HepG2 (cell line): Measurements from ENCODE around the gene NYAP2. TPM values are rescaled to one million over a fixed set of nuclear protein-coding genes. Genes with fewer than 3 reads are reported as not detected.

ENCODE experiments used
- ATAC-seq: fragments of 200-7000 bp; cut with Tn5 transposase; 3 replicates; pipeline ENCODE4 v1.9.1; 2020; ENCODE audit warnings: mild to moderate bottlenecking, moderate library complexity
- BruUV-seq: library from RNA; stranded (reverse); fragments of 400-500 nt; replicated peaks from 2 replicates; lab custom pipeline; 2021; lab: Mats Ljungman, UMichigan
- CTCF ChIA-PET: fragments of 300-600 bp; formaldehyde crosslinking; extraction: SDS; loops from one replicate; lab custom pipeline; 2021; ENCODE audit warnings: low total read pairs, inconsistent platforms, low intra/inter-chr PET ratio; lab: Yijun Ruan, JAX
- POLR2A ChIA-PET: fragments of 350-600 bp; sonication (Branson Sonifier 250); formaldehyde crosslinking; loops from one replicate; lab custom pipeline; 2020; ENCODE audit warnings: antibody characterized with exemption, inconsistent platforms; lab: Yijun Ruan, JAX
- DNase-seq: peaks from one replicate; pipeline ENCODE4 v3.0.0-alpha.2; 2015; ENCODE audit warnings: low spot score
- FAIRE-seq: peaks from 3 replicates; lab custom pipeline; 2011; peaks lifted over from hg19 to GRCh38; lab: Jason Lieb, UNC
- H2AFZ ChIP-seq: one replicate; pipeline ENCODE4 v1.6.1; 2011; ENCODE audit warnings: low read length, inconsistent platforms
- H3K27ac ChIP-seq: fragments of 300-600 bp; 3 replicates; pipeline ENCODE4 v1.8.0; 2011; ENCODE audit warnings: mixed run types, mild to moderate bottlenecking, mixed read lengths, low read length, inconsistent platforms; ENCODE audit not compliant: insufficient read depth; ENCODE audit errors: extremely low read length
- H3K27me3 ChIP-seq, 2 experiments: fragments of 200-600 bp in 1 of 2; 2 replicates in 1 of 2; 3 replicates in 1 of 2; pipeline versions ENCODE4 v1.6.0 to v1.8.0; 2011; ENCODE audit warnings: low read length in 2 of 2, mild to moderate bottlenecking in 2 of 2, moderate library complexity in 2 of 2, inconsistent platforms in 1 of 2; ENCODE audit not compliant: insufficient read depth in 2 of 2, control insufficient read depth in 1 of 2
- H3K36me3 ChIP-seq, 2 experiments: fragments of 200-600 bp in 1 of 2; replicated peaks in 1 of 2; 2 replicates in 1 of 2; 3 replicates in 1 of 2; pipeline versions ENCODE4 v1.5.1 to v1.8.0; 2011; ENCODE audit warnings: low read length in 2 of 2, inconsistent platforms in 1 of 2; ENCODE audit not compliant: insufficient read depth in 2 of 2, control insufficient read depth in 1 of 2
- H3K4me1 ChIP-seq: 2 replicates; pipeline ENCODE4 v1.5.1; 2012; ENCODE audit warnings: low read length, inconsistent platforms; ENCODE audit not compliant: insufficient read depth
- H3K4me2 ChIP-seq: 2 replicates; pipeline ENCODE4 v1.6.0; 2011; ENCODE audit warnings: low read depth, low read length, inconsistent platforms
- H3K4me3 ChIP-seq, 3 experiments: fragments of 200-600 bp in 1 of 3; sonication (generic), shearing (Covaris generic) in 1 of 3; replicated peaks in 1 of 3; 2 replicates each; pipeline ENCODE4 v1.5.1; 2011 to 2016; ENCODE audit warnings: low read length in 3 of 3, inconsistent platforms in 2 of 3, low read depth in 2 of 3, mild to moderate bottlenecking in 2 of 3, control low read depth in 1 of 3, mixed read lengths in 1 of 3; ENCODE audit not compliant: insufficient read depth in 1 of 3
- H3K79me2 ChIP-seq: one replicate; pipeline ENCODE4 v1.6.1; 2011; ENCODE audit warnings: low read length, inconsistent platforms; ENCODE audit not compliant: insufficient read depth
- H3K9ac ChIP-seq: 2 replicates; pipeline ENCODE4 v1.6.0; 2011; ENCODE audit warnings: mild to moderate bottlenecking, low read depth, low read length, inconsistent platforms; ENCODE audit not compliant: insufficient read depth
- H3K9me3 ChIP-seq: 2 replicates; pipeline ENCODE4 v1.5.1; 2012; ENCODE audit warnings: mild to moderate bottlenecking, low read length
- H4K20me1 ChIP-seq: 2 replicates; pipeline ENCODE4 v1.6.0; 2011; ENCODE audit warnings: inconsistent platforms, mild to moderate bottlenecking, low read length, moderate library complexity; ENCODE audit not compliant: insufficient read depth
- CHD2 ChIP-seq: IDR thresholded peaks from 2 replicates; pipeline ENCODE4 v1.6.1; 2011; ENCODE audit warnings: low read depth, low read length, improper control_type of control experiment
- HNF1B ChIP-seq: sonication (generic); formaldehyde crosslinking; IDR thresholded peaks from 2 replicates; pipeline ENCODE4 v1.5.1; 2020; ENCODE audit warnings: mild to moderate bottlenecking, moderate library complexity, missing genetic modification reagents
- NFIB ChIP-seq: sonication (generic); formaldehyde crosslinking; IDR thresholded peaks from 2 replicates; pipeline ENCODE4 v1.9.0; 2021; ENCODE audit warnings: missing genetic modification reagents, mild to moderate bottlenecking, borderline replicate concordance
- PHB2 ChIP-seq: fragments of 450-650 bp; IDR thresholded peaks from 2 replicates; pipeline ENCODE4 v1.6.1; 2018; ENCODE audit not compliant: partially characterized antibody
- POGK ChIP-seq: sonication (generic); formaldehyde crosslinking; conservative IDR thresholded peaks from 2 replicates; pipeline ENCODE4 v1.8.0; 2022; ENCODE audit warnings: mild to moderate bottlenecking, moderate library complexity, missing genetic modification reagents
- RFX3 ChIP-seq: IDR thresholded peaks from 2 replicates; pipeline ENCODE4 v1.6.1; 2016; ENCODE audit warnings: missing biosample characterization, missing genetic modification reagents
- SP1 ChIP-seq, 2 experiments: fragments of 450-650 bp in 1 of 2; sonication (generic) in 1 of 2; formaldehyde crosslinking in 1 of 2; IDR thresholded peaks; 2 replicates each; pipeline versions ENCODE4 v1.4.0 to v1.6.1; 2016 to 2020; ENCODE audit warnings: missing genetic modification reagents in 1 of 2
- SPEN ChIP-seq: sonication (generic); formaldehyde crosslinking; IDR thresholded peaks from 2 replicates; pipeline ENCODE4 v1.5.1; 2020; ENCODE audit warnings: low read depth, mild to moderate bottlenecking, missing genetic modification reagents
- TEAD3 ChIP-seq: optimal IDR thresholded peaks from 2 replicates; pipeline ENCODE3; 2016; ENCODE audit warnings: borderline replicate concordance
- TMF1 ChIP-seq: sonication (generic); formaldehyde crosslinking; IDR thresholded peaks from 2 replicates; pipeline ENCODE4 v1.8.1; 2022; ENCODE audit warnings: low read depth, missing genetic modification reagents
- U2AF2 ChIP-seq: fragments of 200-400 bp; formaldehyde crosslinking; IDR thresholded peaks from 2 replicates; pipeline ENCODE4 v1.6.1; 2017; ENCODE audit warnings: low read depth, mild to moderate bottlenecking, low read length
- ZNF24 ChIP-seq: fragments of 450-650 bp; IDR thresholded peaks from 2 replicates; pipeline ENCODE4 v1.6.1; 2017; ENCODE audit warnings: antibody characterized with exemption, mild to moderate bottlenecking
- ZNF678 ChIP-seq: sonication (generic); formaldehyde crosslinking; IDR thresholded peaks from 2 replicates; pipeline ENCODE4 v1.4.0; 2020; ENCODE audit warnings: mild to moderate bottlenecking, missing genetic modification reagents
- ZSCAN25 ChIP-seq: sonication (generic); formaldehyde crosslinking; IDR thresholded peaks from 2 replicates; pipeline ENCODE4 v1.8.0; 2022; ENCODE audit warnings: mild to moderate bottlenecking, missing genetic modification reagents
- WGBS: methylation state at CpG from one replicate; pipeline ENCODE4 v1.1.6; 2017; ENCODE audit warnings: low lambda C conversion rate; 5-methylcytosine and 5-hydroxymethylcytosine counted together
- in situ Hi-C: cut with HindIII; loops from 2 replicates; pipeline ENCODE4 v1.10.0; 2017; ENCODE audit warnings: low pct_unique_long_range_greater_than_20kb; ENCODE audit not compliant: extremely low pct_ligation_motif_present
- intact Hi-C: fragments of 100-400 bp; cut with micrococcal nuclease; formaldehyde crosslinking; loops from one replicate; pipeline ENCODE4 v1.10.0; 2022; ENCODE audit not compliant: unreplicated experiment
- polyA plus RNA-seq, 8 experiments: library from polyadenylated mRNA; depleted of rRNA in 3 of 8; stranded (reverse) in 7 of 8; unstranded in 1 of 8; fragments of >200 nt; fragmentation: Illumina TruSeq in 4 of 8; extraction: Trizol in 4 of 8; gene quantifications; 2 replicates each; pipeline versions ENCODE4 v1.2.1 to v1.2.3, GENCODE V29; 2011 to 2016; ENCODE audit warnings: low read depth in 4 of 8, missing spikeins in 1 of 8, mixed read lengths in 1 of 8; ENCODE audit not compliant: insufficient read depth in 1 of 8
- total RNA-seq, 5 experiments: library from RNA; depleted of rRNA; stranded (reverse); fragments of >200 nt; fragmentation: Illumina TruSeq; extraction: Trizol; gene quantifications; 2 replicates each; pipeline ENCODE4 v1.2.3, GENCODE V29; 2016; ENCODE audit warnings: low read depth in 1 of 5
- TF ChIP-seq, protein P1 (sequence below): sonication (generic); formaldehyde crosslinking; IDR thresholded peaks from 2 replicates; pipeline ENCODE4 v1.4.0; 2020; ENCODE audit warnings: missing genetic modification reagents
- TF ChIP-seq, protein P2 (sequence below): sonication (generic); formaldehyde crosslinking; IDR thresholded peaks from 2 replicates; pipeline ENCODE4 v1.9.0; 2021; ENCODE audit warnings: missing genetic modification reagents, borderline replicate concordance

NYAP2 gene
- total and polyA plus RNA-seq, 2 of the 13 experiments (the other 11 are each of a cell fraction or from before 2014, with no cell fraction given), result not detected

DNA sequence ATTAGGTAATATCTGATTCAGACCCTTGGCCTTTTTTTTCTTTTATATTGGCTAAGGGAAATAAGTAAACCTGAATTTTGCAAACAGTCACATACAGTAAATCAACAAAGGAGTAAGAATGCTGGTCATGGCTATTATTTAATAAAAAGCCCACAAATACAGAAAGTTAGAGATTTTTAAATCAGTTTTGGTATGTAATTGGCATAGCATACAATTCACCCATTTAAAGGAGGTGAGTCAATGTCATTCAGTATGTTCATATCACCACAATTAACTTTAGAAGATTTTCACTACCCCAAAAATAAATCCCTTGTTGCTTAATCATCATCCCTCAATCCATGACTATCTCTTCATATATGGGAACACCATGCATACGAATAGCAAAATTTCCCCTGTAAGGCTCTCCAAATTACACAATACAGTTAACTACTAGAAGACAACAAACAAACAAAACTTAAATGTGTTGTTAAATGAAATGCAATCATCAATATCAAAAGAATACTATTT is 45.9 kb upstream of the NYAP2 start:
- H3K4me2 ChIP-seq, result no peak overlapping the region
- no peaks in the 10 kb centered on the region for H3K4me1 ChIP-seq
- no peak for FAIRE-seq
- POLR2A ChIA-PET, result no interaction called here
- CTCF ChIA-PET, result no interaction called here
- no peaks in the 10 kb centered on the region for H3K27me3 ChIP-seq
- H3K79me2 ChIP-seq, result no peaks in the 10 kb centered on the region
- no peak for DNase-seq
- H4K20me1 ChIP-seq, result no peaks in the 10 kb centered on the region
- H3K36me3 ChIP-seq, result no peaks in the 10 kb centered on the region
- TF ChIP-seq ZNF678 (CRISPR knock-in tag) (no peak), HNF1B (no peak), SP1 (IDR thresholded peaks at IDR 0.05) (no peak), SP1 (CRISPR knock-in tag; IDR thresholded peaks at IDR 0.05) (no peak), POGK (no peak), U2AF2 (no peak), SPEN (CRISPR knock-in tag) (no peak), NFIB (CRISPR knock-in tag) (no peak), PHB2 (no peak), RFX3 (CRISPR knock-in tag) (no peak), ZNF24 (no peak), CHD2 (no peak), TEAD3 (CRISPR knock-in tag) (no peak), ZSCAN25 (no peak), TMF1 (CRISPR knock-in tag) (no peak)
- TF ChIP-seq, protein P1, sequence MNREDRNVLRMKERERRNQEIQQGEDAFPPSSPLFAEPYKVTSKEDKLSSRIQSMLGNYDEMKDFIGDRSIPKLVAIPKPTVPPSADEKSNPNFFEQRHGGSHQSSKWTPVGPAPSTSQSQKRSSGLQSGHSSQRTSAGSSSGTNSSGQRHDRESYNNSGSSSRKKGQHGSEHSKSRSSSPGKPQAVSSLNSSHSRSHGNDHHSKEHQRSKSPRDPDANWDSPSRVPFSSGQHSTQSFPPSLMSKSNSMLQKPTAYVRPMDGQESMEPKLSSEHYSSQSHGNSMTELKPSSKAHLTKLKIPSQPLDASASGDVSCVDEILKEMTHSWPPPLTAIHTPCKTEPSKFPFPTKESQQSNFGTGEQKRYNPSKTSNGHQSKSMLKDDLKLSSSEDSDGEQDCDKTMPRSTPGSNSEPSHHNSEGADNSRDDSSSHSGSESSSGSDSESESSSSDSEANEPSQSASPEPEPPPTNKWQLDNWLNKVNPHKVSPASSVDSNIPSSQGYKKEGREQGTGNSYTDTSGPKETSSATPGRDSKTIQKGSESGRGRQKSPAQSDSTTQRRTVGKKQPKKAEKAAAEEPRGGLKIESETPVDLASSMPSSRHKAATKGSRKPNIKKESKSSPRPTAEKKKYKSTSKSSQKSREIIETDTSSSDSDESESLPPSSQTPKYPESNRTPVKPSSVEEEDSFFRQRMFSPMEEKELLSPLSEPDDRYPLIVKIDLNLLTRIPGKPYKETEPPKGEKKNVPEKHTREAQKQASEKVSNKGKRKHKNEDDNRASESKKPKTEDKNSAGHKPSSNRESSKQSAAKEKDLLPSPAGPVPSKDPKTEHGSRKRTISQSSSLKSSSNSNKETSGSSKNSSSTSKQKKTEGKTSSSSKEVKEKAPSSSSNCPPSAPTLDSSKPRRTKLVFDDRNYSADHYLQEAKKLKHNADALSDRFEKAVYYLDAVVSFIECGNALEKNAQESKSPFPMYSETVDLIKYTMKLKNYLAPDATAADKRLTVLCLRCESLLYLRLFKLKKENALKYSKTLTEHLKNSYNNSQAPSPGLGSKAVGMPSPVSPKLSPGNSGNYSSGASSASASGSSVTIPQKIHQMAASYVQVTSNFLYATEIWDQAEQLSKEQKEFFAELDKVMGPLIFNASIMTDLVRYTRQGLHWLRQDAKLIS (CRISPR knock-in tag), result no peak
- TF ChIP-seq, protein P2, sequence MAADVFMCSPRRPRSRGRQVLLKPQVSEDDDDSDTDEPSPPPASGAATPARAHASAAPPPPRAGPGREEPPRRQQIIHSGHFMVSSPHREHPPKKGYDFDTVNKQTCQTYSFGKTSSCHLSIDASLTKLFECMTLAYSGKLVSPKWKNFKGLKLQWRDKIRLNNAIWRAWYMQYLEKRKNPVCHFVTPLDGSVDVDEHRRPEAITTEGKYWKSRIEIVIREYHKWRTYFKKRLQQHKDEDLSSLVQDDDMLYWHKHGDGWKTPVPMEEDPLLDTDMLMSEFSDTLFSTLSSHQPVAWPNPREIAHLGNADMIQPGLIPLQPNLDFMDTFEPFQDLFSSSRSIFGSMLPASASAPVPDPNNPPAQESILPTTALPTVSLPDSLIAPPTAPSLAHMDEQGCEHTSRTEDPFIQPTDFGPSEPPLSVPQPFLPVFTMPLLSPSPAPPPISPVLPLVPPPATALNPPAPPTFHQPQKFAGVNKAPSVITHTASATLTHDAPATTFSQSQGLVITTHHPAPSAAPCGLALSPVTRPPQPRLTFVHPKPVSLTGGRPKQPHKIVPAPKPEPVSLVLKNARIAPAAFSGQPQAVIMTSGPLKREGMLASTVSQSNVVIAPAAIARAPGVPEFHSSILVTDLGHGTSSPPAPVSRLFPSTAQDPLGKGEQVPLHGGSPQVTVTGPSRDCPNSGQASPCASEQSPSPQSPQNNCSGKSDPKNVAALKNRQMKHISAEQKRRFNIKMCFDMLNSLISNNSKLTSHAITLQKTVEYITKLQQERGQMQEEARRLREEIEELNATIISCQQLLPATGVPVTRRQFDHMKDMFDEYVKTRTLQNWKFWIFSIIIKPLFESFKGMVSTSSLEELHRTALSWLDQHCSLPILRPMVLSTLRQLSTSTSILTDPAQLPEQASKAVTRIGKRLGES (CRISPR knock-in tag), result no peak
- in situ Hi-C loops (no loop called here), intact Hi-C loops (no loop called here)
- ATAC-seq, result no peak
- H3K27ac ChIP-seq, result no peak overlapping the region
- H3K9ac ChIP-seq, result no peak overlapping the region
- no peak overlapping the region for H3K4me3 ChIP-seq
- no peak overlapping the region for H2AFZ ChIP-seq
- H3K9me3 ChIP-seq, result peaks cover 19% of the 10 kb centered on the region
- 5% methylated on average over 1 of the region's 1 CpG for WGBS
- no TSS peak for BruUV-seq
